HG03442 (cell line): Measurements from ENCODE around the gene TALDO1.

Experiments used
- ATAC-seq: cut with Tn5 transposase; IDR thresholded peaks from one replicate; pipeline ENCODE4 v1.9.1; 2021; ENCODE audit warnings: mild to moderate bottlenecking, moderate library complexity; ENCODE audit not compliant: unreplicated experiment

The TALDO1 gene

GRCh38 chr11:714436-714835 is 32.8 kb upstream of the TALDO1 start:
- no peak for ATAC-seq

- ATAC-seq, result no peak
Observed at GRCh38 chr11:719214-720016, 27.8 kb upstream of the TALDO1 start.

- ATAC-seq, result no peak
Observed at GRCh38 chr11:720017-720641, 27.1 kb upstream of the TALDO1 start.

- no peak for ATAC-seq
Observed at GRCh38 chr11:720642-721246, 26.5 kb upstream of the TALDO1 start.

GRCh38 chr11:721247-721740 is 26.0 kb upstream of the TALDO1 start:
- ATAC-seq, result no peak

- ATAC-seq, result no peak
Observed at GRCh38 chr11:721741-722345, 25.4 kb upstream of the TALDO1 start.

- ATAC-seq, result no peak
Observed at GRCh38 chr11:722346-722811, 24.9 kb upstream of the TALDO1 start.

- ATAC-seq, result no peak
Observed at GRCh38 chr11:723120-723883, 24.0 kb upstream of the TALDO1 start.

- no peak for ATAC-seq
Observed at GRCh38 chr11:724049-724777, 23.1 kb upstream of the TALDO1 start.

GRCh38 chr11:724778-725386 is 22.4 kb upstream of the TALDO1 start:
- no peak for ATAC-seq

- no peak for ATAC-seq
Observed at GRCh38 chr11:725624-726202, 21.6 kb upstream of the TALDO1 start.

GRCh38 chr11:726278-727220 is 20.7 kb upstream of the TALDO1 start:
- no peak for ATAC-seq

GRCh38 chr11:727281-727701 is 20.0 kb upstream of the TALDO1 start:
- ATAC-seq, result no peak

- ATAC-seq, result no peak
Observed at GRCh38 chr11:727859-728748, 19.2 kb upstream of the TALDO1 start.

- no peak for ATAC-seq
Observed at GRCh38 chr11:728901-729491, 18.3 kb upstream of the TALDO1 start.

GRCh38 chr11:729492-730074 is 17.7 kb upstream of the TALDO1 start:
- ATAC-seq, result no peak
